ENCODE results near the gene C2orf76. TPM values are rescaled to one million over a fixed set of nuclear protein-coding genes. Genes with fewer than 3 reads are reported as not detected.

The C2orf76 gene
- polyA plus RNA-seq, 1 of the 3 experiments (the other 2 are of a cell fraction): 6.0 TPM

DNA sequence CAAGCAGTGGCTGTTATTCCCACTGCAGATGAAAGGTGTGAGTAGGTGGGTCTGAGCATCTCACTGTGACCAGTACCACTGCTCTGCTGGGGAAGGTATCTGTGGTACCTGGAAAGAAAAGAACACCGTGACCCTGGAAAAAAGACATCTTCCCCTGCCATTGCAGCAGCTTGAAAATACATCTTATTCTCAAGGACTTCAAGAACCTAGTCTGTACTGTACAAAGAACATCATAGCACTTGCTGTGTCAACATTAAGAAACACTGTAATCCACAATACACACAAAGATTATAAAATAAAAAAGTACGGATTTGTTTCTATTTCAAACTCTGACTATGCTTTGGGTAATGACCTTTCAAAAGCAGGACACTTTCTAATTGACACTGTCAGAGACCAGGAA lies 28.9 kb downstream of the C2orf76 start:
- Histone ChIP-seq H3K4me3 (ENCODE audit: low read depth in 2 of 2, low read length in 1 of 2) (no peak overlapping the region), H3K27me3 (ENCODE audit: insufficient read depth) (no peaks in the 10 kb centered on the region), H3K79me2 (ENCODE audit: insufficient read depth) (no peaks in the 10 kb centered on the region), H3F3A (replicated peaks; ENCODE audit: insufficient read depth) (no peaks in the 10 kb centered on the region), H3K4me2 (no peak overlapping the region), H3K36me3 (replicated peaks in 1 of 2; ENCODE audit: control insufficient read depth in 1 of 2, insufficient read depth in 2 of 2, low read length in 1 of 2) (no peaks in the 10 kb centered on the region), H3K9me3 (no peaks in the 10 kb centered on the region), H3K9me2 (no peaks in the 10 kb centered on the region), H3K27ac (ENCODE audit: low read depth in 2 of 2, low read length in 1 of 2) (no peak overlapping the region), H2AFZ (ENCODE audit: low read depth) (no peak overlapping the region), H4K20me1 (ENCODE audit: insufficient read depth) (no peaks in the 10 kb centered on the region), H3K4me1 (ENCODE audit: control insufficient read depth in 1 of 2, insufficient read depth in 2 of 2, low read depth in 1 of 2, low read length in 1 of 2) (peaks cover 0 to 6% of the 10 kb centered on the region in 2 experiments; a peak in 1 of 4 replicates), H3K9ac (no peak overlapping the region)
- DNase-seq: no peak
- 92% methylated on average over 2 of the region's 2 CpGs for whole genome bisulfite sequencing (ENCODE audit: low lambda C conversion rate)
- ChIA-PET CTCF (no interaction called here), POLR2A (no interaction called here)
- TF ChIP-seq FOXM1 (IDR thresholded peaks at IDR 0.05; ENCODE audit: low read depth) (no peak), SMC3 (IDR thresholded peaks at IDR 0.05; ENCODE audit: low read depth, low read length) (no peak), GATA2 (CRISPR knock-in tag; IDR thresholded peaks at IDR 0.05) (no peak), ZBTB33 (IDR thresholded peaks at IDR 0.05; ENCODE audit: borderline replicate concordance, low read depth) (no peak), ELF1 (IDR thresholded peaks at IDR 0.05) (no peak), TEAD4 (IDR thresholded peaks at IDR 0.05; ENCODE audit: borderline replicate concordance, insufficient read depth) (no peak), JUND (IDR thresholded peaks at IDR 0.05) (no peak), RFX5 (IDR thresholded peaks at IDR 0.05; ENCODE audit: low read length) (no peak), FOSL2 (IDR thresholded peaks at IDR 0.05; ENCODE audit: borderline replicate concordance, low read depth) (no peak), GABPA (IDR thresholded peaks at IDR 0.05; ENCODE audit: low read depth) (no peak), CHD2 (IDR thresholded peaks at IDR 0.05; ENCODE audit: low read length, partially characterized antibody) (no peak), RXRA (IDR thresholded peaks at IDR 0.05; ENCODE audit: borderline replicate concordance, low read depth) (no peak), POLR2AphosphoS5 (IDR thresholded peaks at IDR 0.05; ENCODE audit: low read depth, low read length) (no peak), TCF12 (IDR thresholded peaks at IDR 0.05) (no peak), PBX3 (IDR thresholded peaks at IDR 0.05) (no peak), YY1 (IDR thresholded peaks at IDR 0.05; ENCODE audit: low read depth) (no peak), SIN3A (IDR thresholded peaks at IDR 0.05; ENCODE audit: borderline replicate concordance, low read depth, low read length) (no peak), IRF3 (IDR thresholded peaks at IDR 0.05; ENCODE audit: low read depth, low read length) (no peak)
- TF ChIP-seq, protein P1, sequence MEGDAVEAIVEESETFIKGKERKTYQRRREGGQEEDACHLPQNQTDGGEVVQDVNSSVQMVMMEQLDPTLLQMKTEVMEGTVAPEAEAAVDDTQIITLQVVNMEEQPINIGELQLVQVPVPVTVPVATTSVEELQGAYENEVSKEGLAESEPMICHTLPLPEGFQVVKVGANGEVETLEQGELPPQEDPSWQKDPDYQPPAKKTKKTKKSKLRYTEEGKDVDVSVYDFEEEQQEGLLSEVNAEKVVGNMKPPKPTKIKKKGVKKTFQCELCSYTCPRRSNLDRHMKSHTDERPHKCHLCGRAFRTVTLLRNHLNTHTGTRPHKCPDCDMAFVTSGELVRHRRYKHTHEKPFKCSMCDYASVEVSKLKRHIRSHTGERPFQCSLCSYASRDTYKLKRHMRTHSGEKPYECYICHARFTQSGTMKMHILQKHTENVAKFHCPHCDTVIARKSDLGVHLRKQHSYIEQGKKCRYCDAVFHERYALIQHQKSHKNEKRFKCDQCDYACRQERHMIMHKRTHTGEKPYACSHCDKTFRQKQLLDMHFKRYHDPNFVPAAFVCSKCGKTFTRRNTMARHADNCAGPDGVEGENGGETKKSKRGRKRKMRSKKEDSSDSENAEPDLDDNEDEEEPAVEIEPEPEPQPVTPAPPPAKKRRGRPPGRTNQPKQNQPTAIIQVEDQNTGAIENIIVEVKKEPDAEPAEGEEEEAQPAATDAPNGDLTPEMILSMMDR (IDR thresholded peaks at IDR 0.05): no peak
